Keratinocyte (primary cell): Measurements from ENCODE around the gene ZNF362. TPM values are rescaled to one million over a fixed set of nuclear protein-coding genes. Genes with fewer than 3 reads are reported as not detected.

Source experiments
- DNase-seq: peaks from one replicate; pipeline ENCODE4 v3.0.0-alpha.2; 2011; ENCODE audit warnings: low read depth, missing footprints, low spot score
- FAIRE-seq: peaks from 2 replicates; lab custom pipeline; 2011; peaks lifted over from hg19 to GRCh38; lab: Jason Lieb, UNC
- H2AFZ ChIP-seq: 2 replicates; pipeline ENCODE4 v1.6.0; 2012; ENCODE audit warnings: low read length, control low read depth, inconsistent platforms; ENCODE audit not compliant: control insufficient read depth
- H3K27ac ChIP-seq: 2 replicates; pipeline ENCODE4 v1.5.1; 2011; ENCODE audit warnings: low read length; ENCODE audit not compliant: control insufficient read depth, insufficient read depth
- H3K27me3 ChIP-seq: 3 replicates; pipeline ENCODE4 v1.6.0; 2011; ENCODE audit warnings: low read length; ENCODE audit not compliant: control insufficient read depth, insufficient read depth; ENCODE audit errors: extremely low read depth
- H3K36me3 ChIP-seq, 2 experiments: 2 replicates in 1 of 2; 3 replicates in 1 of 2; pipeline ENCODE4 v1.5.1; 2011; ENCODE audit warnings: low read length in 2 of 2, mild to moderate bottlenecking in 1 of 2; ENCODE audit not compliant: control insufficient read depth in 2 of 2, insufficient read depth in 2 of 2; ENCODE audit errors: extremely low read depth in 1 of 2
- H3K4me1 ChIP-seq: 3 replicates; pipeline ENCODE4 v1.5.1; 2011; ENCODE audit warnings: low read length; ENCODE audit not compliant: control insufficient read depth, insufficient read depth; ENCODE audit errors: extremely low read depth
- H3K4me2 ChIP-seq: 3 replicates; pipeline ENCODE4 v1.6.0; 2011; ENCODE audit warnings: low read depth, low read length; ENCODE audit not compliant: control insufficient read depth, insufficient read depth; ENCODE audit errors: extremely low read depth
- H3K4me3 ChIP-seq, 3 experiments: fragments of 200-600 bp in 1 of 3; sonication (generic) in 1 of 3; 2 replicates in 2 of 3; 3 replicates in 1 of 3; pipeline ENCODE4 v1.5.1; 2011 to 2016; ENCODE audit warnings: low read length in 3 of 3, mild to moderate bottlenecking in 3 of 3, control low read depth in 2 of 3, inconsistent platforms in 1 of 3, low read depth in 1 of 3, mixed read lengths in 1 of 3, mixed run types in 1 of 3, moderate library complexity in 1 of 3; ENCODE audit not compliant: control insufficient read depth in 2 of 3, insufficient read depth in 2 of 3; ENCODE audit errors: extremely low read depth in 1 of 3
- H3K79me2 ChIP-seq: 2 replicates; pipeline ENCODE4 v1.6.0; 2012; ENCODE audit warnings: low read length; ENCODE audit not compliant: control insufficient read depth, insufficient read depth
- H3K9ac ChIP-seq: 3 replicates; pipeline ENCODE4 v1.6.0; 2011; ENCODE audit warnings: low read length; ENCODE audit not compliant: control insufficient read depth, insufficient read depth; ENCODE audit errors: extremely low read depth
- H3K9me1 ChIP-seq: 3 replicates; pipeline ENCODE4 v1.6.0; 2011; ENCODE audit warnings: low read length; ENCODE audit not compliant: control insufficient read depth, insufficient read depth; ENCODE audit errors: extremely low read depth
- H3K9me3 ChIP-seq: 2 replicates; pipeline ENCODE4 v1.5.1; 2012; ENCODE audit warnings: low read depth, low read length; ENCODE audit not compliant: control insufficient read depth
- H4K20me1 ChIP-seq: 3 replicates; pipeline ENCODE4 v1.6.0; 2011; ENCODE audit warnings: low read length; ENCODE audit not compliant: control insufficient read depth, insufficient read depth; ENCODE audit errors: extremely low read depth
- CTCF ChIP-seq, 3 experiments: IDR thresholded peaks in 1 of 3; conservative IDR thresholded peaks in 1 of 3; optimal IDR thresholded peaks in 1 of 3; 2 replicates in 2 of 3; 3 replicates in 1 of 3; pipeline versions ENCODE3 to v1.5.1; 2011; ENCODE audit warnings: low read length in 3 of 3, mild to moderate bottlenecking in 3 of 3, moderate library complexity in 2 of 3, control low read depth in 1 of 3, inconsistent platforms in 1 of 3; ENCODE audit not compliant: insufficient read depth in 2 of 3; ENCODE audit errors: extremely low read depth in 1 of 3
- EZH2 ChIP-seq: IDR thresholded peaks from one replicate; pipeline ENCODE4 v1.6.1; 2012; ENCODE audit warnings: inconsistent platforms, mild to moderate bottlenecking, low read length, moderate library complexity
- dilution Hi-C: fragments of 300-500 bp; cut with MboI; formaldehyde crosslinking; loops from one replicate; pipeline ENCODE4 v1.7.0; 2020; ENCODE audit warnings: low sequenced_read_pairs; ENCODE audit not compliant: extremely low pct_ligation_motif_present
- polyA plus RNA-seq, 5 experiments: library from polyadenylated mRNA; depleted of rRNA in 3 of 5; stranded (reverse) in 3 of 5; stranded (forward) in 1 of 5; unstranded in 1 of 5; fragments of >200 nt; gene quantifications; 1 replicate in 1 of 5; 2 replicates in 3 of 5; 3 replicates in 1 of 5; pipeline versions ENCODE4 v1.2.1 to v1.2.3, GENCODE V29; 2011 to 2012; ENCODE audit warnings: missing spikeins in 2 of 5, low read depth in 1 of 5, low replicate concordance in 1 of 5

ZNF362 gene
- polyA plus RNA-seq, 1 donor (not counting 4 experiments of a cell fraction or from before 2014, with no cell fraction given) = 2.2 TPM

GRCh38 chr1:33250217-33250616 lies 6.1 kb upstream of the ZNF362 start:
- no peaks in the 10 kb centered on the region for H3K79me2 ChIP-seq
- no peak for TF ChIP-seq CTCF (optimal IDR thresholded peaks at IDR 0.05 in 1 of 3, IDR thresholded peaks at IDR 0.05 in 1 of 3, conservative IDR thresholded peaks at IDR 0.05 in 1 of 3; ENCODE audit: extremely low read depth in 1 of 3, insufficient read depth in 2 of 3, low read length in 3 of 3)
- no peak for TF ChIP-seq EZH2
- H4K20me1 ChIP-seq = no peaks in the 10 kb centered on the region
- dilution Hi-C loops = no loop called here
- no peak overlapping the region for H3K27ac ChIP-seq
- H3K9me3 ChIP-seq = no peaks in the 10 kb centered on the region
- H3K36me3 ChIP-seq = no peaks in the 10 kb centered on the region
- no peaks in the 10 kb centered on the region for H3K27me3 ChIP-seq
- H2AFZ ChIP-seq = no peak overlapping the region
- H3K4me1 ChIP-seq = peaks cover 3% of the 10 kb centered on the region
- no peaks in the 10 kb centered on the region for H3K9me1 ChIP-seq
- no peak overlapping the region for H3K4me3 ChIP-seq
- H3K4me2 ChIP-seq = no peak overlapping the region
- DNase-seq (no peak), FAIRE-seq (no peak)
- H3K9ac ChIP-seq = no peak overlapping the region

GRCh38 chr1:33250724-33251123 lies 5.6 kb upstream of the ZNF362 start:
- dilution Hi-C loops = no loop called here
- TF ChIP-seq EZH2 = no peak
- TF ChIP-seq CTCF (optimal IDR thresholded peaks at IDR 0.05 in 1 of 3, IDR thresholded peaks at IDR 0.05 in 1 of 3, conservative IDR thresholded peaks at IDR 0.05 in 1 of 3; ENCODE audit: extremely low read depth in 1 of 3, insufficient read depth in 2 of 3, low read length in 3 of 3) = no peak
- Histone ChIP-seq H3K9me1 (no peaks in the 10 kb centered on the region), H2AFZ (no peak overlapping the region), H3K27ac (no peak overlapping the region), H3K4me2 (no peak overlapping the region), H4K20me1 (no peaks in the 10 kb centered on the region), H3K79me2 (no peaks in the 10 kb centered on the region), H3K4me3 (no peak overlapping the region), H3K4me1 (peaks cover 7% of the 10 kb centered on the region), H3K36me3 (no peaks in the 10 kb centered on the region), H3K9ac (no peak overlapping the region), H3K9me3 (no peaks in the 10 kb centered on the region), H3K27me3 (no peaks in the 10 kb centered on the region)
- FAIRE-seq (no peak), DNase-seq (no peak)
